Stomach (tissue), 4 donors: ENCODE data around the gene S100A12.

Source experiments
- CTCF ChIP-seq, 7 experiments: fragments of 450-650 bp in 4 of 7; fragments of 200-600 bp in 3 of 7; sonication (generic) in 3 of 7; IDR thresholded peaks; one replicate each; pipeline ENCODE4 v1.5.1; 2016 to 2019; ENCODE audit warnings: antibody characterized with exemption in 7 of 7, control low read depth in 2 of 7, mild to moderate bottlenecking in 1 of 7
- EP300 ChIP-seq: sonication (generic); formaldehyde crosslinking; IDR thresholded peaks from one replicate; pipeline ENCODE4 v1.6.1; 2017; ENCODE audit warnings: antibody characterized with exemption
- POLR2A ChIP-seq, 4 donors: fragments of 450-650 bp; IDR thresholded peaks; one replicate each; pipeline ENCODE4 v1.6.1; 2016; ENCODE audit warnings: antibody characterized with exemption in 4 of 4, control low read depth in 2 of 4, mild to moderate bottlenecking in 1 of 4, moderate library complexity in 1 of 4
- POLR2AphosphoS5 ChIP-seq, 3 donors: sonication (generic); formaldehyde crosslinking; IDR thresholded peaks; one replicate each; pipeline ENCODE4 v1.6.1; 2016; ENCODE audit warnings: antibody characterized with exemption in 3 of 3

DNA sequence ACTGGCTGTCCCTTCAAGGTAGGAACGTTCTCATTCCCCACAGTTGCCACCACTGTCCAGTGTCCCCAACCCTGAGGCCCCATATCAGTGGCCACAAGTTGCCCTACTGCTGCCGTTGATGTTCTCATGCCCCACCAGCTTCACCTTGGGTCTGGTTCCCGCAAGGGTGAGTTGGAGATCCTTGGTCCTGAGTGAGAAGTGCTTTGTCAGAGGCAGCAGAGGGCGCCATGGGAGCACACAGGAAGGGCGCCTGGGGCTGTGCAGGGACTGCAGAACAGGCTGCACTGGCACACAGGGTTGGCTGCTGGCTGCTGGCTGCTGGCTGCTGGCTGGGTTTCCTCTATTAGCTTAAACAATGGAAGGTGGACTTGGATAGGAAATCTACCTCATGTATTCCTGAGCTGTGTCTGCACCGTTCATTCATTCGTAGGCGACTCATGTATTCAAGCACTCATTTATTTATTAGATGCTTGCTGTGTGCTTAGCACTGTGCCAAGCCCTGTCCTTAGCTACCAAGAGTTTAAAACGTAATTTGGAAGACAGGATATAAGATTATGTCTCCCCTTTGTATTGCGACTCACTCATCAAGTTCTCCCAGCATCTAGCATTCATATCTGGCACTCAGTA is 19.9 kb downstream of the S100A12 start:
- no peak for TF ChIP-seq POLR2AphosphoS5 (IDR thresholded peaks at IDR 0.05)
- no peak for TF ChIP-seq CTCF (IDR thresholded peaks at IDR 0.05)
- no peak for TF ChIP-seq EP300
- no peak for TF ChIP-seq POLR2A (IDR thresholded peaks at IDR 0.05)
